Activated T-cell treated with anti-CD3 and anti-CD28 coated beads for 24 hours (primary cell): Measurements from ENCODE around the gene RIOK3.
"Not testable (repeated sequence)": the region's sequence is repeated elsewhere in the genome, so short reads cannot be mapped to it uniquely, and the experiment has no call there.

Experiments used
- DNase-seq: peaks from one replicate; pipeline ENCODE4 v3.0.0-alpha.2; 2020; ENCODE audit warnings: low read depth

The RIOK3 gene

GRCh38 chr18:23451491-23451890 is 1.6 kb upstream of the RIOK3 start:
- no peak for DNase-seq

GRCh38 chr18:23452347-23452727 is 750 bp upstream of the RIOK3 start:
- no peak for DNase-seq

GRCh38 chr18:23453680-23454058 is 582 bp downstream of the RIOK3 start:
- no peak for DNase-seq

GRCh38 chr18:23456835-23457234 is 3.7 kb downstream of the RIOK3 start:
- no peak for DNase-seq

- DNase-seq = no peak
Measured at GRCh38 chr18:23458830-23459529, 5.9 kb downstream of the RIOK3 start.

GRCh38 chr18:23459530-23459921 is 6.4 kb downstream of the RIOK3 start:
- DNase-seq = no peak

- no peak for DNase-seq
Measured at GRCh38 chr18:23460285-23461273, 7.5 kb downstream of the RIOK3 start.

- DNase-seq = no peak
Measured at GRCh38 chr18:23462876-23463275, 9.8 kb downstream of the RIOK3 start.

- DNase-seq = no peak
Measured at GRCh38 chr18:23468753-23469459, 15.8 kb downstream of the RIOK3 start.

GRCh38 chr18:23470620-23471387 is 17.7 kb downstream of the RIOK3 start:
- no peak for DNase-seq

GRCh38 chr18:23471486-23471885 is 18.4 kb downstream of the RIOK3 start:
- no peak for DNase-seq

- DNase-seq = no peak
Measured at GRCh38 chr18:23479829-23480505, 26.9 kb downstream of the RIOK3 start.

- no peak for DNase-seq
Measured at GRCh38 chr18:23484561-23485182, 31.6 kb downstream of the RIOK3 start.

- DNase-seq = no peak
Measured at GRCh38 chr18:23485386-23485785, 32.3 kb downstream of the RIOK3 start.

GRCh38 chr18:23487738-23488570 is 34.9 kb downstream of the RIOK3 start:
- DNase-seq = peak; percentile 34

GRCh38 chr18:23489586-23489985 is 36.5 kb downstream of the RIOK3 start:
- DNase-seq = not testable (repeated sequence)

GRCh38 chr18:23493654-23494053 is 40.6 kb downstream of the RIOK3 start:
- no peak for DNase-seq

GRCh38 chr18:23494992-23495391 is 41.9 kb downstream of the RIOK3 start:
- no peak for DNase-seq

GRCh38 chr18:23495723-23496440 is 42.8 kb downstream of the RIOK3 start:
- DNase-seq = no peak
